Loucy (cell line): Measurements from ENCODE around the gene UBE2J2.
A peak's percentile ranks its signal among the peaks of the same experiment; 100 is the strongest.

Experiments
- H2AFZ ChIP-seq: fragments of 200-600 bp; sonication (generic); 2 replicates; pipeline ENCODE4 v1.6.0; 2016; ENCODE audit warnings: antibody characterized with exemption, mild to moderate bottlenecking, low read length, moderate library complexity
- H3F3A ChIP-seq: fragments of 200-600 bp; 2 replicates; pipeline ENCODE4 v1.6.0; 2016; ENCODE audit warnings: antibody characterized with exemption, low read depth, mild to moderate bottlenecking
- H3K27me3 ChIP-seq: fragments of 200-600 bp; sonication (generic); 2 replicates; pipeline ENCODE4 v1.6.1; 2014; ENCODE audit warnings: low read length, mild to moderate bottlenecking; ENCODE audit not compliant: insufficient read depth, poor library complexity, severe bottlenecking
- H3K36me3 ChIP-seq: fragments of 200-600 bp; sonication (generic); 2 replicates; pipeline ENCODE4 v1.6.1; 2016; ENCODE audit warnings: low read length; ENCODE audit not compliant: insufficient read depth
- H3K4me1 ChIP-seq: fragments of 200-600 bp; sonication (generic); 2 replicates; pipeline ENCODE4 v1.5.1; 2014; ENCODE audit warnings: low read length, mild to moderate bottlenecking; ENCODE audit not compliant: insufficient read depth, poor library complexity, severe bottlenecking
- H3K4me2 ChIP-seq: fragments of 200-600 bp; sonication (generic); 2 replicates; pipeline ENCODE4 v1.6.0; 2014; ENCODE audit warnings: antibody characterized with exemption, low read length, low read depth, mild to moderate bottlenecking; ENCODE audit not compliant: poor library complexity, severe bottlenecking
- H3K4me3 ChIP-seq: fragments of 200-600 bp; sonication (generic); 2 replicates; pipeline ENCODE4 v1.5.1; 2014; ENCODE audit warnings: low read length, mild to moderate bottlenecking, mixed read lengths; ENCODE audit not compliant: poor library complexity, severe bottlenecking
- H3K79me2 ChIP-seq: fragments of 200-600 bp; sonication (generic); 2 replicates; pipeline ENCODE4 v1.6.1; 2014; ENCODE audit warnings: low read length; ENCODE audit not compliant: insufficient read depth
- H3K9ac ChIP-seq: fragments of 200-600 bp; sonication (generic); 2 replicates; pipeline ENCODE4 v1.6.0; 2014; ENCODE audit warnings: mild to moderate bottlenecking, low read depth, low read length, moderate library complexity; ENCODE audit not compliant: poor library complexity, severe bottlenecking
- H3K9me2 ChIP-seq: fragments of 200-600 bp; sonication (generic); replicated peaks from 2 replicates; pipeline ENCODE4 v1.6.1; 2016; ENCODE audit warnings: low read depth, low read length, mixed read lengths
- H3K9me3 ChIP-seq: fragments of 200-600 bp; sonication (generic); 2 replicates; pipeline ENCODE4 v1.6.1; 2014; ENCODE audit warnings: mild to moderate bottlenecking, antibody characterized with exemption, low read length, low read depth; ENCODE audit not compliant: insufficient read depth
- H4K20me1 ChIP-seq: fragments of 200-600 bp; sonication (generic); 2 replicates; pipeline ENCODE4 v1.6.0; 2014; ENCODE audit warnings: antibody characterized with exemption, low read length, mild to moderate bottlenecking; ENCODE audit not compliant: insufficient read depth, poor library complexity, severe bottlenecking
- CTCF ChIP-seq: fragments of 200-600 bp; sonication (generic); conservative IDR thresholded peaks from 2 replicates; pipeline ENCODE4 v1.5.1; 2014; ENCODE audit warnings: mild to moderate bottlenecking, antibody characterized with exemption, low read length
- EZH2phosphoT487 ChIP-seq: fragments of 200-600 bp; IDR thresholded peaks from 2 replicates; pipeline ENCODE4 v1.6.1; 2018; ENCODE audit warnings: antibody characterized with exemption, mild to moderate bottlenecking, moderate library complexity, borderline replicate concordance

Gene UBE2J2

GRCh38 chr1:1208713-1209433, 64.8 kb downstream of the UBE2J2 start:
- peaks cover 56% of the 10 kb centered on the region for H3K4me1 ChIP-seq
- H4K20me1 ChIP-seq: no peaks in the 10 kb centered on the region
- peaks cover 20% of the 10 kb centered on the region; the same call in 1 of the 2 replicates for H3K79me2 ChIP-seq
- no peaks in the 10 kb centered on the region for H3K9me3 ChIP-seq
- TF ChIP-seq CTCF (no peak), EZH2phosphoT487 (no peak)
- peak overlapping the region; percentile 69 for H3K4me3 ChIP-seq
- no peaks in the 10 kb centered on the region for H3K27me3 ChIP-seq
- H3K9me2 ChIP-seq: no peaks in the 10 kb centered on the region
- no peaks in the 10 kb centered on the region for H3K36me3 ChIP-seq
- peak overlapping the region; percentile 71 for H3K9ac ChIP-seq
- H3K4me2 ChIP-seq: peak overlapping the region; percentile 85
- peak overlapping the region; percentile 41 for H2AFZ ChIP-seq
- 0 out of 2 replicates have a peak, but pooled peaks cover 3% of the 10 kb centered on the region for H3F3A ChIP-seq

- H3K27me3 ChIP-seq: no peaks in the 10 kb centered on the region
- peak overlapping the region; percentile 69 for H3K4me3 ChIP-seq
- H3K9me3 ChIP-seq: no peaks in the 10 kb centered on the region
- TF ChIP-seq CTCF: no peak
- no peak for TF ChIP-seq EZH2phosphoT487
- no peak overlapping the region for H2AFZ ChIP-seq
- peaks cover 47% of the 10 kb centered on the region for H3K4me1 ChIP-seq
- peak overlapping the region; percentile 85 for H3K4me2 ChIP-seq
- 0 out of 2 replicates have a peak, but pooled peaks cover 3% of the 10 kb centered on the region for H3F3A ChIP-seq
- peak overlapping the region; percentile 71 for H3K9ac ChIP-seq
- H3K9me2 ChIP-seq: no peaks in the 10 kb centered on the region
- H3K36me3 ChIP-seq: no peaks in the 10 kb centered on the region
- peaks cover 20% of the 10 kb centered on the region; the same call in 1 of the 2 replicates for H3K79me2 ChIP-seq
- H4K20me1 ChIP-seq: no peaks in the 10 kb centered on the region
Measured at GRCh38 chr1:1207571-1207892, 66.1 kb downstream of the UBE2J2 start.

- Histone ChIP-seq H4K20me1 (no peaks in the 10 kb centered on the region), H3F3A (0 out of 2 replicates have a peak, but pooled peaks cover 3% of the 10 kb centered on the region), H3K36me3 (no peaks in the 10 kb centered on the region), H3K4me1 (peaks cover 47% of the 10 kb centered on the region), H3K4me3 (peak overlapping the region; percentile 49), H3K79me2 (peaks cover 18% of the 10 kb centered on the region; the same call in 1 of the 2 replicates), H3K27me3 (no peaks in the 10 kb centered on the region), H3K9me3 (no peaks in the 10 kb centered on the region), H2AFZ (no peak overlapping the region), H3K4me2 (peak overlapping the region; percentile 85), H3K9me2 (no peaks in the 10 kb centered on the region), H3K9ac (peak overlapping the region; percentile 71)
- TF ChIP-seq EZH2phosphoT487 (no peak), CTCF (no peak; the same call in 1 of the 2 replicates)
Measured at GRCh38 chr1:1206966-1207531, 66.6 kb downstream of the UBE2J2 start.
